Activated naive CD4-positive, alpha-beta T cell treated with Interleukin-2 at 50 U/mL for 16 hours (primary cell): ENCODE results near the gene MOV10L1.
A peak's percentile ranks its signal among the peaks of the same experiment; 100 is the strongest.
"Not testable (repeated sequence)": the region's sequence is repeated elsewhere in the genome, so short reads cannot be mapped to it uniquely, and the experiment has no call there.

Experiments
- DNase-seq: peaks from one replicate; pipeline ENCODE4 v3.0.0-alpha.2; 2020

The MOV10L1 gene

DNA sequence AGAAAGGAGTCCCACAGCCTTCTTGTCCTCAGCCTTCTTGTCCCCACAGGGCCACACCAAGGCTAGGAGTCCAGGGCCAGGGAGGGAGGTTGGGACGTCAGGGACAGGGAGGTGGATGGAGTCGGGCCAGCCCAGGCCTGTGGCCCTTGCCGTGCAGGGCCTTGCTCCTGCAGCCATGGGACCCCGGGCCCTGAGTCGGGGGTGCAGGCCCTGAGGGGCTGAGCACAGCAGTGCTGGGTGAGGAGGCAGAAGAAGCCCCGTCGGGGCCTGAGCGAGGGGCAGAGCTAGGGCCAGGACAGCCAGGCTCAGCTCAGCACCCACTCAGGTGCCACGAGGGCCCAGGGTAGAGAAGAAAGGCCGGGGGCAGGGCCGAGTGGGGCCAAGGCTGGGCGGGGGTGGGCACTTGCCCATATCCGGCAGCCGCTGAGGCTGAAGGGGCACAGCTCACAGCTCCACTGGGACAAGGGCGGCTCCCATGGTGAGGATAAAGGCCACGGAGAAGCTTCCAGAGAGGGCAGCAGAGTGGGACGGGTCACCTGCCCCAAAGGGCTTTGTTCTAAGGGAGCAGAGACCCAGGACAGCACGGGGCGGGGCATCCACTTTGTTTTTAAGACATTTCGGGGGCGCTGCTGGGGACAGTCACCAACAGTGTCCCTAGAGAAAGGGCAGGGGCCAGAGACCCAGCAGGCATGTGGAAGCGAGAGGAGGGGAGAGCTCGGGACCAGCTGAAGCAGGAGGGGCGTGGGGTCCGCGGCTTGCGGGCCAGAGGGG, 8.2 kb upstream of the MOV10L1 start:
- no peak for DNase-seq

- no peak for DNase-seq
Observed at GRCh38 chr22:50082197-50082715, 7.5 kb upstream of the MOV10L1 start.

- no peak for DNase-seq
Observed at GRCh38 chr22:50082961-50083461, 6.8 kb upstream of the MOV10L1 start.

GRCh38 chr22:50083462-50084079, 6.2 kb upstream of the MOV10L1 start:
- no peak for DNase-seq

GRCh38 chr22:50084080-50084477, 5.7 kb upstream of the MOV10L1 start:
- no peak for DNase-seq

GRCh38 chr22:50084614-50085021, 5.2 kb upstream of the MOV10L1 start:
- no peak for DNase-seq

DNA sequence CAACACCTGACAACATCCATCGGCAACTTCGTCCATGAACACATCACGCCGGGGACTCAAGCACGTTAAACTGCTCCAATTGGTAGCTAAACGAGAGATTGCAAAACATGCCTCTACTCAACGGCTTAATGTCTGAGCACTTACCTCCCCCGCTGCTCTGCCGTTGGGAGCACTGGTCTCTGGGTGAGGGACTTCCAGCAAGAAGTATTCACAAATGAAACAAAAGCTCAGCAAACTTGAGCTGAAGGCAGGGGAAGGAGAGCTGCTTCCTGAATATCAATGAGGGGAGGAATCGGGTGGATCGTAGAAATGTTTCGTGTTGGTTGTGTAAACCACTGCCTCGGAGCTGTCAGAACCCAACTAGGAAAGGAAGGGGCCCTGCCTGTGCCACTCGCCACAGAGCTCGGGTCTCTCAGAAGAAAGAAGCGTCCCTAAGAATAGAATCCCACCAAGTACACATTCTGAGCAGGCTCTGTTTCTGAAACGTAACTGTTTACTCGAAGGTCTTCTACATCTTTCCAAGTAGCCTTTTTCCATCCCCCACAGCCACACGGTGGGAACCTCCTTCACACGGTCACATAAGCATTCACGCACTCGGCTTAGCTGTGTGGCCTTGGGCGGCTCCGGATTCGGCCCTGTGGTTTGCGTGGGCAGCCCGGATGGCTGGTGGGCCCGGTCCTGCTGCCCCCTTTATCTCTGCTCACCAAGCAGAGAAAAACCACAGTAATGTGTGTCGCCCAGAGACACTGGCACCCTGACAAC, 4.4 kb upstream of the MOV10L1 start, which contains the start of gene MLC1:
Gene MLC1, minus strand, starts transcription at position 216 of the 762 bp plus-strand sequence. CDS start 524 bp downstream, outside the sequence.
- DNase-seq: peak; percentile 2

- DNase-seq: no peak
Observed at GRCh38 chr22:50086526-50086925, 3.3 kb upstream of the MOV10L1 start.

GRCh38 chr22:50086975-50087374, 2.8 kb upstream of the MOV10L1 start:
- DNase-seq: not testable (repeated sequence)

DNA sequence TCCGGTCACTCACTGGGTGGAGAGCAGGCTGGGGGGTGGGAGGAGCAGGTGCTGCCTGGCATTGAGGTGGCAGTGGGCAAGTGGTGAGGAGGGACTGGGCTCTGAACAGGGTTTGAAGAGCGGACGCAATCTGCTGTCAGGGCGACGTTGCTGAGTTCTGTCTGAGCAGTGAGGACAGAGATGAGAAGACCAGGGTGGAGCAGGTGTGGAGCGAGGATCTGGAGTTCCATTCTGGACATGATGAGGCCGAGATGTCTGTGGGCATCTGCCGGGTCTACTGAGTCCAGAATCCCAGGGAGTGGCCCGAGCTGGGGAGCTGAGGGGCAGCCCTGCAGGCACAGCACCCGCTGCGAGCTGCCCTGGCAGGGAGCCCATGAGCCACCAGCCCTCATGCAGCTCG, 2.2 kb upstream of the MOV10L1 start:
- no peak for DNase-seq

GRCh38 chr22:50088096-50088495, 1.7 kb upstream of the MOV10L1 start:
- DNase-seq: no peak

- DNase-seq: no peak
Observed at GRCh38 chr22:50089231-50089630, 575 bp upstream of the MOV10L1 start.

DNA sequence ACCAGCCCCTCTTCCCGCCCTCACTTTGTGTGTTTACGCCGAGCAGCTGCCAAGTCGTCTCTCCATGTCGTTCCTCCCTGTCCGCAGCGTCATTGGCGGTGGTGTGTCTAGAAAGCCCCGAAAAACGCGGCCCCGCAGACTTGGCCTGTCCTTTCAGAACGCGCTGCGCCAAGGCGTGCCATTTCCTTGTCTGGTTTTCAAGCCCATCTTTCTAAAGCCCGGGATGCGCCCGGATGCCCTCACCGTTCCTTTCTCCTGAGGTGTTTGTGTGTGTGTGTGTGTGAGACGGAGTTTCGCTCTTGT, 557 bp downstream of the MOV10L1 start:
- DNase-seq: no peak

- DNase-seq: no peak
Observed at GRCh38 chr22:50091092-50091768, 1.4 kb downstream of the MOV10L1 start.

DNA sequence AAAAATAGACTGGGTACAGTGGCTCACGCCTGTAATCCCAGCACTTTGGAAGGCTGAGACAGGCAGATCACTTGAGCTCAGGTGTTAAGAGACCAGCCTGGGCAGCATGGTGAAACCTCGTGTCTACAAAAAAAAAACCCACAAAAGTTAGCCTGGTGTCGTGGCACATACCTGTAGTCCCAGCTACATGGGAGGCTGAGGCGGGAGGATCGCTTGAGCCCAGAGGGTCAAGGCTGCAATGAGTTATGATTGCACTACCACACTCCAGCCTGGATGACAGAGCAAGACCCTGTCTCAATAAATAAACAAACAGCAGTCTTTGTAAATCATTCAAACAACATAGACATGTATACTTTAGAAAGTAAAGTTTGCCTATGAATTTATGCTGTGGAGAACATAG, 2.5 kb downstream of the MOV10L1 start:
- DNase-seq: no peak

DNA sequence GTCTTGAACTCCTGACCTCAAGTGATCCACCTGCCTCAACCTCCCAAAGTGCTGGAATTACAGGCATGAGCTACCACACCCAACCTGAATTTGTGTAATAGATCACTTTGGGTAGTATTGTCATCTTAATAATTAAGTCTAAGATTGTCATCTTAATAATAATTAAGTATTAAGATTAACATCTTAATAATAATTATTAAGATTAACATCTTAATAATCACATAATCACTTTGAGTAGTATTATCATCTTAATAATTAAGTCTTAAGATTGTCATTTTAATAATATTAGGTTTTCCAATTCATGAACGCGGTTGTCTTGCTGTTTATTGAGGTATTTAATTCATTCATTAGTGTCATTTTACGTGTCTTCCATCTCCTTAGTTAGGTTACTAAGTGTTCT, 8.2 kb downstream of the MOV10L1 start:
- DNase-seq: no peak

DNA sequence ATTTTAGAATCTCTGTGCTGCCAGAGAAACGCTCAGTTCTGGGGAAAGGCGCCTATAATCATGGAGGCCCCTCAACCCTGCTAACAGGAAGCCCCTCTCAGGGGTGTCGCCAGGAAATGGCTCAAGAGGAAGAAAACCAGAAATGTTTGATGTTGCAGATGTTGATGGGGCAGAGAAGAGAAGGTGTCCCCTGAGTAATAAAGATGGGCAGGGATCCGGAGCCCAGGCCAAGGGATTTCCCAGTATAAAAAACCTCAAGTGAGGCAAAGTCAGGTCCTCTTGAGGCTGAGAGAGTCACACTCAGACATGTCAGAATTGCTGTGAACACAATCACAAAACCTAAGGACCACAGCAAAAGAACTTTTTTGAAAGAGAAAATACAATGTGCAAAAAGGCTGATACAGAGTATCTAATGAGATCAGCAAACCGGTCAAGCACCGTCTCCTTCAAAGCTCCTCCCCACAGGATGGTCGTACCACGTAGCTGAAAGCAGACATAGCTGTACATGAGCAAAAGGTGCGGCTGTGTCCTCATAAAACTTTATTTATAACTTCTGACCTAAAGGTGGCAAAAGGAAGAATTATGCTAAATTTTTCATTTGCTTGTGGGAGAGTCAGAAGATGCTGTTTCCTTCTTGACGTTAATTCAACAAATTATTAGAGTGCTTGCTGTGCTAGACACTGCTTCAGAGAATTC, 12.2 kb downstream of the MOV10L1 start:
- no peak for DNase-seq

DNA sequence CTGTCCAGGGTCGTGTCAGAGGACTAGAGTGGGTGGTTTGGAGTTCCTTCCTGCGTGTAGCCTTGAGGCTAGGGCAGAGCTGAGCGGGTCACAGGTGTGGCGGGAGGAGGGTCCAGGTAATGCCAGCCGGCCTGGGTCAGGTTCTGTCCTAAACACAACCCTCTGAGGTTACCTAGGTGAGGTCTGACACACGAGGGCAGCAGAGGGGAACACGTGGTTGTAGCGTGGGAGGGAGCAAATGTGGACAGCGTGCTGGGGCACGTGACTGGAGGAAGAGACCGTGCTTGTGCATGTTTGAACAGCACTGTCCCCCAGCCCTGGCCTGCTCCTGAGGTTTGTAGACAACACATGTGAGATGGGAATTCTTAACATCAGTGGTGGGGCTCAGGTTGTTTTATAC, 13.1 kb downstream of the MOV10L1 start:
- DNase-seq: no peak

DNA sequence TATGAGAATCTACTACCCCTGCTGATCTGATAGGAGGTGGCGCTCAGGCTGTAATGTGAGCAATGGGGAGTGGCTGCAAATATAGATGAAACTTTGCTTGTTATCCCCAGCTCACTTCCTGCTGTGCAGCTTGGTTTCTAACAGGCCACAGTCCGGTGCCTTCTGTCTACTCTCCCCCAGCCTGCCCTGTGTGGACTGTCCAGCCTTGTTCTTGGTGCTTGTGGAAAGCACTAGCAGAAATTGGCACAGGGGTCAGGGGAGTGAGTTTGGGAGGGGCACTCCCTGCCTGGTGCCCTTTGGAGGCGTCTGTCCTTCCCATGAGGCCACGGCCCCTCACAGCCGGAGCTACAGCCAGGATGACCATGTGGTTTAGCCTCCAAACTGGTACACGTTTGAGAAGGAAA, 14.3 kb downstream of the MOV10L1 start:
- no peak for DNase-seq

DNA sequence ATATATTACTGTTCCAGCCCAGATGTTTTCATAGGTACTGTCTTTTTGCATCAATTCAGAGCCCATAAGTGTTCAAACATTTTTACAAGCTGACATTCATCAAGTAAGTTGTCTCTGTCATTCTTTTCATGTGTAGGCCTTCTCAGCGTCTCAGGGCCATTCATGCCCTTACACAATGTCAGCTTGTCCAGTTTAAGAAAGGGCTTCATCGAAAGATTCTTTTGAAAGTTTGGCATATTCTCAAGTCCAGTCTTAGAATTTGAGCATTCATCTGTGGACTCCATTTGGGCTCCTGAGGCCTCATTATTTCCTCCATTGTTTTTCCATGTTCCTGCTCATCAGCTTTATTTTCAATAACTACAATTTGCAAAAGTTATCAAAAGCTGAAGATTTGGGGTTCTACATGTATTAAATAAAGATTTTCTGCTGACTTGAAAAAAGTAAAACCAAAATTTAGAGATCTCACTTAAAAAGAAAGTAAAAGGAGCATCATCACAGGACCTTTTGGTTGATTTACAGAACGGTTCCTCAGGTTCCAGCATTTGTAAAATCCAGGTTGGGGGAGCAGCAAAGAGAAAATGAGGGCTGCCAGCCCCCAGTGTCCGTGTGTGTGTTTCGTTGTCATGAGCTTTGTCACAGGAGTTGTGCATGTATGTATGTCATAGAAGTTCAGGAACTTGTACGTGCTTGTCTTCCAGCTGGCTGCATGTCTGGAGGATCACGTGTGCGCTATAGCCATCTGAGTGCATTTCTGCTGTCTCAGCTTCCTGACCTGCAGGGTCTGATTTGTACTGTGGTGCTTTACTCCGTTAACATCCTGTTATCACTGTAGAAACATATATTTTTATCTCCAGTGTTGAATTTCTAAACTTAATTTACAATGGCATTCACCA, 15.6 kb downstream of the MOV10L1 start:
- no peak for DNase-seq

GRCh38 chr22:50107529-50107928, 17.7 kb downstream of the MOV10L1 start:
- DNase-seq: no peak
